NAMALWA (cell line): ENCODE results near the gene C11orf21.
"Not testable (repeated sequence)": the region's sequence is repeated elsewhere in the genome, so short reads cannot be mapped to it uniquely, and the experiment has no call there.

Source experiments
- DNase-seq: peaks from one replicate; pipeline ENCODE4 v3.0.0-alpha.2; 2015; ENCODE audit warnings: low spot score

C11orf21 gene

GRCh38 chr11:2301631-2302305 lies at the start of gene C11orf21, which contains the start of gene TSPAN32:
Gene C11orf21 (minus strand): TSS chr11:2301918. CDS start chr11:2301808, 110 bp downstream.
Gene TSPAN32 (plus strand): TSS chr11:2302013. CDS start chr11:2302150, 137 bp downstream.
- DNase-seq, result peak; percentile 28

GRCh38 chr11:2348986-2349385 lies 47.3 kb upstream of the C11orf21 start:
- DNase-seq, result no peak

GRCh38 chr11:2347308-2347830 lies 45.7 kb upstream of the C11orf21 start:
- no peak for DNase-seq

GRCh38 chr11:2346586-2347307 lies 45.0 kb upstream of the C11orf21 start:
- DNase-seq, result no peak

GRCh38 chr11:2346014-2346413 lies 44.3 kb upstream of the C11orf21 start:
- DNase-seq, result no peak

GRCh38 chr11:2345050-2345449 lies 43.3 kb upstream of the C11orf21 start:
- DNase-seq, result no peak

GRCh38 chr11:2343502-2343901 lies 41.8 kb upstream of the C11orf21 start:
- DNase-seq, result no peak

- no peak for DNase-seq
Measured at GRCh38 chr11:2342981-2343380, 41.3 kb upstream of the C11orf21 start.

- DNase-seq, result no peak
Measured at GRCh38 chr11:2342557-2342956, 40.8 kb upstream of the C11orf21 start.

- DNase-seq, result peak; percentile 7
Measured at GRCh38 chr11:2338760-2339159, 37.0 kb upstream of the C11orf21 start.

- DNase-seq, result not testable (repeated sequence)
Measured at GRCh38 chr11:2335286-2335685, 33.6 kb upstream of the C11orf21 start.

- not testable (repeated sequence) for DNase-seq
Measured at GRCh38 chr11:2333486-2334205, 31.9 kb upstream of the C11orf21 start.

- not testable (repeated sequence) for DNase-seq
Measured at GRCh38 chr11:2332569-2332968, 30.9 kb upstream of the C11orf21 start.

GRCh38 chr11:2331404-2331803 lies 29.7 kb upstream of the C11orf21 start:
- no peak for DNase-seq

- DNase-seq, result no peak
Measured at GRCh38 chr11:2330696-2331095, 29.0 kb upstream of the C11orf21 start.

GRCh38 chr11:2329551-2329950 lies 27.8 kb upstream of the C11orf21 start:
- DNase-seq, result no peak

- DNase-seq, result no peak
Measured at GRCh38 chr11:2328656-2329354, 27.1 kb upstream of the C11orf21 start.

GRCh38 chr11:2328021-2328420 lies 26.3 kb upstream of the C11orf21 start:
- DNase-seq, result no peak

- DNase-seq, result no peak
Measured at GRCh38 chr11:2327032-2327431, 25.3 kb upstream of the C11orf21 start.

- DNase-seq, result no peak
Measured at GRCh38 chr11:2325719-2326118, 24.0 kb upstream of the C11orf21 start.

- DNase-seq, result no peak
Measured at GRCh38 chr11:2325123-2325522, 23.4 kb upstream of the C11orf21 start.

GRCh38 chr11:2321311-2321683 lies 19.6 kb upstream of the C11orf21 start:
- no peak for DNase-seq
